ENCODE data around the gene ZNF200.

DNA sequence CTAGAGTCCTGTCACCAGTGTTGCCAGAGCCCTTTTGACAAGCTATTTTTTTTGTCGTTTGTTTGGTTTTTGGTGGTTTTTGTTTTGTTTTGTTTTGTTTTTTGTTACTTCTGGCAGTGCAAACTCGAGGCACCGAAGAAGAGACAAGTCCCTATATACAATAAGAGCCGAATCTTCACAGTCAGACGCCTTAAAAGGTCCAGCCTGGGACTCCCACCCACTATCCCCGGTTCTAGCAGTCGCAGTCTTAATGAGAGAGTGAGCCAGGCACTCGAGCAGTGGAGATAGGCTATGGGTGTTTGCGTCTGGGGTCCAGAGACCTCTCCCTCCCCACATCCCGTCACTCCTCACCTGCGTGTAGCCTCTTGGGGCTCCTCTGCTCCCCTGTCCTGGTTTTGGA lies 45.1 kb downstream of the ZNF200 start:
- TF ChIP-seq, protein P1, sequence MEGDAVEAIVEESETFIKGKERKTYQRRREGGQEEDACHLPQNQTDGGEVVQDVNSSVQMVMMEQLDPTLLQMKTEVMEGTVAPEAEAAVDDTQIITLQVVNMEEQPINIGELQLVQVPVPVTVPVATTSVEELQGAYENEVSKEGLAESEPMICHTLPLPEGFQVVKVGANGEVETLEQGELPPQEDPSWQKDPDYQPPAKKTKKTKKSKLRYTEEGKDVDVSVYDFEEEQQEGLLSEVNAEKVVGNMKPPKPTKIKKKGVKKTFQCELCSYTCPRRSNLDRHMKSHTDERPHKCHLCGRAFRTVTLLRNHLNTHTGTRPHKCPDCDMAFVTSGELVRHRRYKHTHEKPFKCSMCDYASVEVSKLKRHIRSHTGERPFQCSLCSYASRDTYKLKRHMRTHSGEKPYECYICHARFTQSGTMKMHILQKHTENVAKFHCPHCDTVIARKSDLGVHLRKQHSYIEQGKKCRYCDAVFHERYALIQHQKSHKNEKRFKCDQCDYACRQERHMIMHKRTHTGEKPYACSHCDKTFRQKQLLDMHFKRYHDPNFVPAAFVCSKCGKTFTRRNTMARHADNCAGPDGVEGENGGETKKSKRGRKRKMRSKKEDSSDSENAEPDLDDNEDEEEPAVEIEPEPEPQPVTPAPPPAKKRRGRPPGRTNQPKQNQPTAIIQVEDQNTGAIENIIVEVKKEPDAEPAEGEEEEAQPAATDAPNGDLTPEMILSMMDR (IDR thresholded peaks at IDR 0.05) = no peak
- TF ChIP-seq ZFX (IDR thresholded peaks at IDR 0.05; ENCODE audit: borderline replicate concordance) = no peak

All from 22Rv1 (cell line).